SK-N-MC (cell line): ENCODE measurements around the gene HBA2.

ENCODE experiments used
- EZH2 ChIP-seq: fragments of 200-600 bp; sonication (generic); IDR thresholded peaks from one replicate; pipeline ENCODE4 v1.6.1; 2017; ENCODE audit warnings: antibody characterized with exemption
- FOXP2 ChIP-seq: optimal IDR thresholded peaks from 2 replicates; pipeline ENCODE3; 2011; ENCODE audit warnings: mild to moderate bottlenecking, moderate library complexity; ENCODE audit not compliant: insufficient read depth; ENCODE audit errors: extremely low read length, control extremely low read depth
- POLR2AphosphoS5 ChIP-seq: IDR thresholded peaks from 2 replicates; pipeline ENCODE4 v1.6.1; 2012; ENCODE audit warnings: mild to moderate bottlenecking, low read depth, low read length, borderline replicate concordance

DNA sequence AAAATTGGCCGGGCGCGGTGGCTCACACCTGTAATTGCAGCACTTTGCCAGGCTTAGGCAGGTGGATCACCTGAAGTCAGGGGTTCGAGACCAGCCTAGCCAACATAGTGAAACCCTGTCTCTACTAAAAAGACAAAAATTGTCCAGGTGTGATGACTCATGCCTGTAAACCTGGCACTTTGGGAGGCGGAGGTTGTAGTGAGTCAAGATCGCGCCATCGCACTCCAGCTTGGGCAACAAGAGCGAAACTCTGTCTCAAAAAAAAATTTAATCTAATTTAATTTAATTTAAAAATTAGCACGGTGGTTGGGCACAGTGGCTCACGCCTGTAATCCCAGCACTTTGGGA is 6.0 kb downstream of the HBA2 start:
- no peak for TF ChIP-seq EZH2
- no peak for TF ChIP-seq POLR2AphosphoS5
- TF ChIP-seq FOXP2: no peak
